Loucy (cell line): ENCODE results near the gene FOXF1.

Experiments used
- H2AFZ ChIP-seq: fragments of 200-600 bp; sonication (generic); 2 replicates; pipeline ENCODE4 v1.6.0; 2016; ENCODE audit warnings: antibody characterized with exemption, mild to moderate bottlenecking, low read length, moderate library complexity
- H3F3A ChIP-seq: fragments of 200-600 bp; 2 replicates; pipeline ENCODE4 v1.6.0; 2016; ENCODE audit warnings: antibody characterized with exemption, low read depth, mild to moderate bottlenecking
- H3K27me3 ChIP-seq: fragments of 200-600 bp; sonication (generic); 2 replicates; pipeline ENCODE4 v1.6.1; 2014; ENCODE audit warnings: low read length, mild to moderate bottlenecking; ENCODE audit not compliant: insufficient read depth, poor library complexity, severe bottlenecking
- H3K36me3 ChIP-seq: fragments of 200-600 bp; sonication (generic); 2 replicates; pipeline ENCODE4 v1.6.1; 2016; ENCODE audit warnings: low read length; ENCODE audit not compliant: insufficient read depth
- H3K4me1 ChIP-seq: fragments of 200-600 bp; sonication (generic); 2 replicates; pipeline ENCODE4 v1.5.1; 2014; ENCODE audit warnings: low read length, mild to moderate bottlenecking; ENCODE audit not compliant: insufficient read depth, poor library complexity, severe bottlenecking
- H3K4me2 ChIP-seq: fragments of 200-600 bp; sonication (generic); 2 replicates; pipeline ENCODE4 v1.6.0; 2014; ENCODE audit warnings: antibody characterized with exemption, low read length, low read depth, mild to moderate bottlenecking; ENCODE audit not compliant: poor library complexity, severe bottlenecking
- H3K4me3 ChIP-seq: fragments of 200-600 bp; sonication (generic); 2 replicates; pipeline ENCODE4 v1.5.1; 2014; ENCODE audit warnings: low read length, mild to moderate bottlenecking, mixed read lengths; ENCODE audit not compliant: poor library complexity, severe bottlenecking
- H3K79me2 ChIP-seq: fragments of 200-600 bp; sonication (generic); 2 replicates; pipeline ENCODE4 v1.6.1; 2014; ENCODE audit warnings: low read length; ENCODE audit not compliant: insufficient read depth
- H3K9ac ChIP-seq: fragments of 200-600 bp; sonication (generic); 2 replicates; pipeline ENCODE4 v1.6.0; 2014; ENCODE audit warnings: mild to moderate bottlenecking, low read depth, low read length, moderate library complexity; ENCODE audit not compliant: poor library complexity, severe bottlenecking
- H3K9me2 ChIP-seq: fragments of 200-600 bp; sonication (generic); replicated peaks from 2 replicates; pipeline ENCODE4 v1.6.1; 2016; ENCODE audit warnings: low read depth, low read length, mixed read lengths
- H3K9me3 ChIP-seq: fragments of 200-600 bp; sonication (generic); 2 replicates; pipeline ENCODE4 v1.6.1; 2014; ENCODE audit warnings: mild to moderate bottlenecking, antibody characterized with exemption, low read length, low read depth; ENCODE audit not compliant: insufficient read depth
- H4K20me1 ChIP-seq: fragments of 200-600 bp; sonication (generic); 2 replicates; pipeline ENCODE4 v1.6.0; 2014; ENCODE audit warnings: antibody characterized with exemption, low read length, mild to moderate bottlenecking; ENCODE audit not compliant: insufficient read depth, poor library complexity, severe bottlenecking
- EZH2phosphoT487 ChIP-seq: fragments of 200-600 bp; IDR thresholded peaks from 2 replicates; pipeline ENCODE4 v1.6.1; 2018; ENCODE audit warnings: antibody characterized with exemption, mild to moderate bottlenecking, moderate library complexity, borderline replicate concordance
- TF ChIP-seq, protein P1 (sequence below): fragments of 200-600 bp; sonication (generic); conservative IDR thresholded peaks from 2 replicates; pipeline ENCODE4 v1.5.1; 2014; ENCODE audit warnings: mild to moderate bottlenecking, antibody characterized with exemption, low read length

Gene FOXF1

DNA sequence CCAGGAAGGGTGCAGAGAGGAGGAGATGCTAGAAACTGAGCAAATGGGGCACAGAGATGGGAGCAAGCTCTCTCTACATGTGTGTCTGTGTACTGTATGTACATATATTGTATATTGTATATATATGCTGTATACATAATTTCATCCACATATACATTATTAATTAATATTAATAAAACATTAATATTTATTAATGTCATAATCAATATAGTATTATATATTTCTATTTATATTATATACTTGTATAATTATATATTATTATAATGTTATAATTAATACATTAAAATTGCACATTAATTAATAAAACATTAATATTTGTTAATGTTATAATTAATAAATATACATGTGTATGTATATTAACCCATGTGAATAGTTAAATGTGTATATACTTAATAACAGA, 31.5 kb upstream of the FOXF1 start:
- Histone ChIP-seq H3K4me2 (no peak overlapping the region), H3K79me2 (no peaks in the 10 kb centered on the region), H4K20me1 (no peaks in the 10 kb centered on the region), H3K4me3 (no peak overlapping the region), H3K9me3 (no peaks in the 10 kb centered on the region), H3K9ac (no peak overlapping the region), H3F3A (no peaks in the 10 kb centered on the region), H2AFZ (no peak overlapping the region), H3K27me3 (no peaks in the 10 kb centered on the region), H3K36me3 (no peaks in the 10 kb centered on the region), H3K4me1 (no peaks in the 10 kb centered on the region), H3K9me2 (no peaks in the 10 kb centered on the region)
- TF ChIP-seq, protein P1, sequence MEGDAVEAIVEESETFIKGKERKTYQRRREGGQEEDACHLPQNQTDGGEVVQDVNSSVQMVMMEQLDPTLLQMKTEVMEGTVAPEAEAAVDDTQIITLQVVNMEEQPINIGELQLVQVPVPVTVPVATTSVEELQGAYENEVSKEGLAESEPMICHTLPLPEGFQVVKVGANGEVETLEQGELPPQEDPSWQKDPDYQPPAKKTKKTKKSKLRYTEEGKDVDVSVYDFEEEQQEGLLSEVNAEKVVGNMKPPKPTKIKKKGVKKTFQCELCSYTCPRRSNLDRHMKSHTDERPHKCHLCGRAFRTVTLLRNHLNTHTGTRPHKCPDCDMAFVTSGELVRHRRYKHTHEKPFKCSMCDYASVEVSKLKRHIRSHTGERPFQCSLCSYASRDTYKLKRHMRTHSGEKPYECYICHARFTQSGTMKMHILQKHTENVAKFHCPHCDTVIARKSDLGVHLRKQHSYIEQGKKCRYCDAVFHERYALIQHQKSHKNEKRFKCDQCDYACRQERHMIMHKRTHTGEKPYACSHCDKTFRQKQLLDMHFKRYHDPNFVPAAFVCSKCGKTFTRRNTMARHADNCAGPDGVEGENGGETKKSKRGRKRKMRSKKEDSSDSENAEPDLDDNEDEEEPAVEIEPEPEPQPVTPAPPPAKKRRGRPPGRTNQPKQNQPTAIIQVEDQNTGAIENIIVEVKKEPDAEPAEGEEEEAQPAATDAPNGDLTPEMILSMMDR = no peak
- TF ChIP-seq EZH2phosphoT487 = no peak

DNA sequence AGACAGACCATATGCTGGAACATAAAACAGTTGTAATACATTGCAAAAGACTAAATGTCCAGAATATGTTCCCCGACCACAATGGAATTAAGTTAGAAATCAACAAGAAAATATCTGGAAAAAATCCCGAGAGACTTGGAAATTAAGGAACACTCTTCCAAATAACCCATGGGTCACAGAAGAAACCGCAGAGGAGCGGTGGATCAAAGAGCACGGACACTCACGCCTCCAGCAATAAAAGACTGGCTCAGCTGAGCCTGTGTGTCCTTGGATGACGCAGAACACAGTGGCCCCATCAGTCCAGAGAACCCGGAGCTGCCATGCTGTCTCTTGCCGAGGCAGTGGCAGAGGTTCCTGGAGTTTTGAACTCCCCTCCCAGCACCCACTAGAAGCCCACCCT, 30.9 kb upstream of the FOXF1 start:
- no peak overlapping the region for H3K9ac ChIP-seq
- no peak for TF ChIP-seq EZH2phosphoT487
- TF ChIP-seq, protein P1 = no peak
- H3K4me3 ChIP-seq = no peak overlapping the region
- H3K27me3 ChIP-seq = no peaks in the 10 kb centered on the region
- H3F3A ChIP-seq = no peaks in the 10 kb centered on the region
- no peaks in the 10 kb centered on the region for H3K9me2 ChIP-seq
- H3K36me3 ChIP-seq = no peaks in the 10 kb centered on the region
- no peaks in the 10 kb centered on the region for H3K4me1 ChIP-seq
- H2AFZ ChIP-seq = no peak overlapping the region
- H4K20me1 ChIP-seq = no peaks in the 10 kb centered on the region
- H3K79me2 ChIP-seq = no peaks in the 10 kb centered on the region
- peaks cover 4% of the 10 kb centered on the region; the same call in 1 of the 2 replicates for H3K9me3 ChIP-seq
- no peak overlapping the region for H3K4me2 ChIP-seq

DNA sequence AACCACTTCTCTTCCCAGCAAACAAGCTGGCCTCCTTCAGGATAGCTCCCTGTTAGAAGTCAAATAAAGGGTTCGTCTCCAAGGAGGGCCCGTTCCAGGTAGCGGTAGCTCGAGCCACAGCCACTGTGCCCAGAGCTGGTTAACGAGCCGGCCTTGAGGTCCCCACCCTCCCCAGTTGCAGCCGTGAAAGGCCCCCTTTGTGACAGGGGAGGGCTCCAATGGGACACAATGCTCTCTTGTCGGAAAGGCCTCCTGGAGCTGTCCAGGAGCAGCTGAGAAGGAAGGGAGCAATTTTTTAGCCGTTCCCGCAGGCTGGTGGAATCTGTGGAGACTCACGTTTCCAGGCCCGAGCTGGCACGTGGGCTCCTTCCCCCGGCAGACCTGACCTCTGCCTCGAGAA, 29.9 kb upstream of the FOXF1 start:
- Histone ChIP-seq H4K20me1 (no peaks in the 10 kb centered on the region), H3K36me3 (no peaks in the 10 kb centered on the region), H2AFZ (no peak overlapping the region), H3K4me3 (no peak overlapping the region), H3K79me2 (no peaks in the 10 kb centered on the region), H3K9me3 (peaks cover 6% of the 10 kb centered on the region; the same call in 1 of the 2 replicates), H3K27me3 (no peaks in the 10 kb centered on the region), H3K4me1 (no peaks in the 10 kb centered on the region), H3F3A (no peaks in the 10 kb centered on the region), H3K9me2 (no peaks in the 10 kb centered on the region), H3K4me2 (no peak overlapping the region), H3K9ac (no peak overlapping the region)
- no peak for TF ChIP-seq EZH2phosphoT487
- TF ChIP-seq, protein P1 = no peak
